GM23248 (cell line): Measurements from ENCODE around the gene SCAPER.

ENCODE experiments used
- EZH2 ChIP-seq: fragments of 200-600 bp; sonication (generic); IDR thresholded peaks from 2 replicates; pipeline ENCODE4 v1.6.1; 2018; ENCODE audit warnings: antibody characterized with exemption, mild to moderate bottlenecking; ENCODE audit not compliant: insufficient read depth, poor library complexity, severe bottlenecking
- EZH2phosphoT487 ChIP-seq: fragments of 200-600 bp; sonication (generic); IDR thresholded peaks from 2 replicates; pipeline ENCODE4 v1.6.1; 2018; ENCODE audit warnings: antibody characterized with exemption, moderate library complexity, mild to moderate bottlenecking, low read depth; ENCODE audit not compliant: insufficient read depth

- no peak for TF ChIP-seq EZH2phosphoT487
- no peak for TF ChIP-seq EZH2
Observed at GRCh38 chr15:76299786-76300185, 605.4 kb downstream of the SCAPER start.
